GM12873 (cell line): ENCODE data around the gene MYO5B.

Experiments
- CTCF ChIP-seq: IDR thresholded peaks from 2 replicates; pipeline ENCODE4 v1.5.1; 2012; ENCODE audit warnings: low read depth, mild to moderate bottlenecking, moderate library complexity, low read length, control low read depth; ENCODE audit not compliant: insufficient read depth; ENCODE audit errors: missing control alignments

MYO5B gene

DNA sequence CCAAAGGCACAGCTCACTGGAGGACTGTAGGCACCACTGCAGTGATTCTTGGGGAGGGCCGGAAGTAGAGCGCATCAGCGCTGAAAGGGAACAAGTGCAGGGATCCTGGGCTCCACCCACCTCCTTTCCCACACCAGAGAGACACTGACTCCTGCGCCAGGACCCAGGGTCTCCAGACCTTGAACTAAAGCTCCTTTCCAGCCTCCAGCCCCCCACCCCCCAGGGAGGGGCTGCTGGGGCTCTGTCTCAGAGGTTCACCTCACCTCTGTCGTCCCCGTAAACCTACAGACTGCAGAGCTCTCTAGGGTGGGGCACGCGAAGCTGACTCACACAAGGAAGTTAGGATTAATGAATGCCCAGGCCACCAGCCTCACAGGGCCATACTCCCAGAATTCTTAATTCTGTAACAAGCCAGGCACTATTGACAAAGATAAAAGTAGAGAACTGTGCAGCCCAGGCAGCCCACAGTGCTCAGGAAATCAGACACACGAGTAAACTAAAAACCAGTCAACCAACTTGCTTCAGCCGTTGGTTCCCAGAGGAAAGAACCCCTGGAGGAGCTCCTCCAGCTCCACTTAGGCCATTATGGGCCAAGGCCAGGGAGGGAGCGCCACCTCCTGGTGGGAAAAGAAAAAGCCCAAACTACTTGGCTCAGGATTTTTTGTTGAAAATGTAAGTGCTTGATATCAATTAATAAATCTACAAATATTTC, 336.5 kb downstream of the MYO5B start:
- TF ChIP-seq CTCF = peak; percentile 87

DNA sequence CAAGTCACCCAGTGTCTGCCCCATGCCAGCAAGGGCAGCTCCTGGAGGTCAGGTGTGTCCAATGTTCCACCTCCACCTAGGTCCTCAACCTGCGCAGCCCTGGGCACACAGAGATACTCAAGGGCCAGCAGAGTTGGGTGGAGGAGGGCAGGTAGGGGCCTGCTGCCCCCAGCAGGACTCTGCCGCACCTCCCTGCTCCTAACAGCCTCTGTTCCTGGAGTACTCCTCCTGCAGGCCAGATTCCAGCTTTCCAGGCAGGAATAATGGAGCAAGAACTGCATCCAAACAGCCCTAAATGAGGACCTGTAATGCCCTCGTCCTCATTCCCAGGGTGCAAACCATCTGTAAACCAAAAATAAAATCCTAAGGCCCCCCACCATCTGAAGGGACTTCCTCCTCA, 337.2 kb downstream of the MYO5B start:
- no peak for TF ChIP-seq CTCF

DNA sequence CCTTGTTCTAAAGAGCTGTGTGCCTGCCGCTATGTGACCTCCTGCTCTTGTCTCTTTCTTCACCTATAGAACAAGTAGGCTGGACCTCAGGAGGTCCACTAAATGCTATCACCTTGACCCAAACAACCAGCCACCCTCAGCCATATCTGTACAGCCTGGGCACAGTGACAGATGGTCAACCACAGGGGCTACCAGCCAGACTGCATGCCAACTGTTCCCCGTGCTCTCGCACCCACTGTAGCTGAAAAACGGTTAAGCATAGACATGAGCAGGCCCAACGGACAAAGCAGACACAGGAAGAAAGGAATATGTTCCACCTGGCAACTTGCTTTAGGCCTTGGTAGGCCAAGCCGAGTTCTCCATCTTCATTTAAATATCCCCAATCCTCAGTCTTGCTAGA, 338.5 kb downstream of the MYO5B start:
- TF ChIP-seq CTCF = no peak

DNA sequence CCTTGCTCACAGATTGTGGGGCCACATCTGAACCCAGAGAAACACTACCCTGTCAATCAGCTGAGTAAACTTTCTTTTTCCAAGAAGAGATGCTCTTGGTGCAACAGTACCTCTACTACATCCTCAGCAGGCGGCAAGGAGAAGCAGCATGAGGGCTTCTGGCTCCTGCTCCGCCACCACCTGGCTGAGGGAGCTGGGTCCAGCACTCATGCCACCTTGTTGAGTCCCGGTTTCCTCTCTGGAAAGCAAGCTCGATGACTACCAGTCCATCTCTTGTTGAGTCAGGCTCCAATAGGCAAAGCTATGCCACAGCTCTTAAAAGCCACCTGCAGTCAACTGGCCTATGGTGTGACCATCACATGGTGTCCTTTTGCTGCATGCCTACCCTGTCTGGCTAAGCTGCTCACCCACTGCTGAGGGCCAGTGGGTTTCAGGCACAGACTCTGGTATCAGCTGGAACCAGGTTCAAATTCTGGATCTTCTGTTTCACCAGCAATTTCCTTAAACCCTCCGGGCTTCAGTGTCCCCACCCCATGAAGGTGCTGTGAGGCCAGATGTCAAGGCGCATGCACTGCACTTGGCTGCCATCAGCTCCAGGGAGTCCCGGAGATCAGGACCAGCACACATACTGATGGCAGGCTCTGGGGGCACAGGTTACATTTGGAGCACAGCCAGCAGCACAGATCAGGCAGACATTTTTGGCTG, 339.1 kb downstream of the MYO5B start:
- no peak for TF ChIP-seq CTCF

GRCh38 chr18:49854681-49855080, 340.3 kb downstream of the MYO5B start:
- no peak for TF ChIP-seq CTCF

DNA sequence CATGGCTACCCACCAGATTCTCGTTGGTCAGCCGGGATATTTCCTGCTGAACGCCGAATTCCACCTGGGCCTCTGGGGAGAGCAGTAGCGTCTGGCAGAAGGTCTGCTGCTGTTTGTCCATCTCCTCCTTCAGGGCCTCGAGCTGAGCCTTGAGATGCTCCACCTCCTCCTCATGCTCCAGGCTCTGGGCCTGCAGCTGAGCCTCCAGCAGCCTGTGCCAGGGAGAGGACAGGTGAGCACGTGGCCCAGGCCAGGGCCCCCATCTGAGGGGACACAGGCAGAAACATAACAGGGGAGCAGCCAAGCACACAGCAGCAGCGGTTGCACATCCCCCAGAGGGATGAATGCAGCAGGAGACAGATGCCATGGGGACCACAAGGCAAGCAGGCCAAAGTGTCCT, 341.5 kb downstream of the MYO5B start:
- no peak for TF ChIP-seq CTCF

DNA sequence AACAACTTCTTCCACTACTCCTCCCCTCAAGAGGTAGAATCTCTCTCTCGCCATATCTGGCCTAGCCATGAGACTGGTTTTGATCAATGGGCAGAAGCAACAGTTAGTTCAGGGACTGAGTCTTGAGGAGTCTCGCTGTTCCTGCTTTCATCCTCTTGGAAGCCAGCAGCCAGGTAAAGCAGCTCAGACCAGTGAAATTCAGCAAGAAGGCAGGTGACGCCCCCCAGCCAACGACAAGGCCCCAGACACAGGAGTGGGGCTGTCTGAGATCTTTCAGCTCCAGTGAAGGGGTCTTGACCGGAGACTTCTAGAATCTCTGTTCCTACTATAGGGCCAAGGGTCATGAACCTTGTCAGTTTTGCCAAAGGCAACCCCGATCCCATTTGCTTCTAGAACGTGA, 341.9 kb downstream of the MYO5B start:
- TF ChIP-seq CTCF = no peak
